Mesenchymal stem cell (in vitro differentiated cells and primary cell): ENCODE data around the gene FIGNL2.

Experiments
- DNase-seq: peaks from one replicate; pipeline ENCODE4 v3.0.0-alpha.2; 2013
- H2AFZ ChIP-seq: one replicate; pipeline ENCODE4 v1.6.1; 2013; ENCODE audit warnings: low read depth, mild to moderate bottlenecking, control low read depth, inconsistent platforms, low read length, moderate library complexity
- H2AK5ac ChIP-seq: 2 replicates; pipeline ENCODE4 v1.6.1; 2013; ENCODE audit warnings: low read length, moderate library complexity, mild to moderate bottlenecking, inconsistent platforms; ENCODE audit not compliant: severe bottlenecking
- H2BK120ac ChIP-seq: one replicate; pipeline ENCODE4 v1.6.1; 2013; ENCODE audit warnings: low read depth, mild to moderate bottlenecking, inconsistent platforms, low read length, moderate library complexity
- H2BK12ac ChIP-seq, 2 experiments: one replicate each; pipeline ENCODE4 v1.6.1; 2013; ENCODE audit warnings: inconsistent platforms in 2 of 2, low read length in 2 of 2, mild to moderate bottlenecking in 2 of 2, moderate library complexity in 2 of 2, control low read depth in 1 of 2
- H2BK15ac ChIP-seq: one replicate; pipeline ENCODE4 v1.6.1; 2013; ENCODE audit warnings: mild to moderate bottlenecking, low read depth, inconsistent platforms; ENCODE audit not compliant: poor library complexity, severe bottlenecking
- H2BK5ac ChIP-seq: 2 replicates; pipeline ENCODE4 v1.6.1; 2013; ENCODE audit warnings: low read depth, mild to moderate bottlenecking, low read length, control low read depth, inconsistent platforms; ENCODE audit not compliant: poor library complexity, severe bottlenecking
- H3K14ac ChIP-seq, 2 experiments: one replicate each; pipeline ENCODE4 v1.6.1; 2013; ENCODE audit warnings: inconsistent platforms in 2 of 2, low read length in 2 of 2, control low read depth in 1 of 2, mild to moderate bottlenecking in 1 of 2, moderate library complexity in 1 of 2
- H3K18ac ChIP-seq, 2 experiments: one replicate each; pipeline ENCODE4 v1.6.1; 2013; ENCODE audit warnings: inconsistent platforms in 2 of 2, low read length in 2 of 2, control low read depth in 1 of 2, low read depth in 1 of 2, mild to moderate bottlenecking in 1 of 2
- H3K23ac ChIP-seq, 2 experiments: one replicate each; pipeline ENCODE4 v1.6.1; 2013; ENCODE audit warnings: inconsistent platforms in 2 of 2, low read length in 2 of 2, mild to moderate bottlenecking in 2 of 2, moderate library complexity in 2 of 2, control low read depth in 1 of 2
- H3K27ac ChIP-seq: 2 replicates; pipeline ENCODE4 v1.5.1; 2013; ENCODE audit warnings: mild to moderate bottlenecking, moderate library complexity, low read length, control low read depth, inconsistent platforms; ENCODE audit not compliant: poor library complexity, severe bottlenecking
- H3K27me3 ChIP-seq, 2 experiments: 2 replicates each; pipeline versions ENCODE4 v1.6.1 to v1.7.0; 2013; ENCODE audit warnings: low read length in 2 of 2, mild to moderate bottlenecking in 2 of 2, moderate library complexity in 2 of 2, control low read depth in 1 of 2, inconsistent platforms in 1 of 2; ENCODE audit not compliant: control insufficient read depth in 1 of 2, insufficient read depth in 1 of 2
- H3K36me3 ChIP-seq, 2 experiments: 2 replicates each; pipeline versions ENCODE4 v1.6.1 to v1.7.0; 2013; ENCODE audit warnings: low read length in 2 of 2, control low read depth in 1 of 2, inconsistent platforms in 1 of 2, low read depth in 1 of 2, mild to moderate bottlenecking in 1 of 2; ENCODE audit not compliant: insufficient read depth in 2 of 2, control insufficient read depth in 1 of 2
- H3K4ac ChIP-seq, 2 experiments: one replicate each; pipeline ENCODE4 v1.6.1; 2013; ENCODE audit warnings: inconsistent platforms in 2 of 2, low read length in 2 of 2, mild to moderate bottlenecking in 2 of 2, moderate library complexity in 2 of 2, control low read depth in 1 of 2, low read depth in 1 of 2
- H3K4me1 ChIP-seq: 2 replicates; pipeline ENCODE4 v1.6.1; 2013; ENCODE audit warnings: low read depth, low read length, control low read depth; ENCODE audit not compliant: control insufficient read depth, insufficient read depth
- H3K4me2 ChIP-seq: 2 replicates; pipeline ENCODE4 v1.6.1; 2013; ENCODE audit warnings: low read length, mild to moderate bottlenecking, inconsistent platforms; ENCODE audit not compliant: poor library complexity, severe bottlenecking
- H3K4me3 ChIP-seq, 2 experiments: 2 replicates each; pipeline versions ENCODE4 v1.5.1 to v1.7.0; 2013; ENCODE audit warnings: low read length in 2 of 2, mild to moderate bottlenecking in 2 of 2, control low read depth in 1 of 2, low read depth in 1 of 2; ENCODE audit not compliant: insufficient read depth in 1 of 2
- H3K79me1 ChIP-seq: replicated peaks from 2 replicates; pipeline ENCODE4 v1.6.1; 2013; ENCODE audit warnings: mild to moderate bottlenecking, control low read depth, low read length, inconsistent platforms; ENCODE audit not compliant: poor library complexity, severe bottlenecking
- H3K9ac ChIP-seq: 2 replicates; pipeline ENCODE4 v1.7.0; 2013; ENCODE audit warnings: mild to moderate bottlenecking, low read length, moderate library complexity
- H3K9me3 ChIP-seq: 2 replicates; pipeline ENCODE4 v1.7.0; 2013; ENCODE audit warnings: mild to moderate bottlenecking, low read length; ENCODE audit not compliant: control insufficient read depth
- H4K8ac ChIP-seq: one replicate; pipeline ENCODE4 v1.6.1; 2013; ENCODE audit warnings: inconsistent platforms, mild to moderate bottlenecking, low read length, moderate library complexity
- H4K91ac ChIP-seq: one replicate; pipeline ENCODE4 v1.6.1; 2013; ENCODE audit warnings: mild to moderate bottlenecking, low read length, inconsistent platforms
- WGBS: methylation state at CpG from one replicate; pipeline ENCODE4 v1.1.7; 2013; ENCODE audit warnings: mixed read lengths; 5-methylcytosine and 5-hydroxymethylcytosine counted together

The FIGNL2 gene

DNA sequence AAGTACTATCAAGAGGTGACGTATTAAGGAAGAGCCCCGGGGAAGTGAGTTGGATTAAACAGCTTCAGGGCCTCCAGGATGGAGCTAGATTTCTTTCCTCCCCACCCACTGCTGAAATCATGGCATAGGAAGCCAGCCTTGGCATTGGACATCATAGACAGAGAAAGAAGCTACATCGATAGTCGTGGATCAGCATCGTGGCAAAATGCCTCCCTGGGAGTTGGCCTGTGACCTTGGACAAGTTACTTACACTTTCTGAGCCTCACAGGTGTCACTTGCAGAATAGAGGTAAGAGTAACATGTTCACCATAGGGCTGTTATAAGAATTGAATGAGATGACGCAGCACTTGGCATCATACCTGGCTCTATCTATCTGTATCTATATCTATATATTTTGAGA lies 45.3 kb upstream of the FIGNL2 start:
- H3K27ac ChIP-seq = no peak overlapping the region
- H4K8ac ChIP-seq = no peak overlapping the region
- H3K9ac ChIP-seq = peak overlapping the region; percentile 16
- H3K4me1 ChIP-seq = peaks cover 7% of the 10 kb centered on the region
- no peaks in the 10 kb centered on the region for H3K27me3 ChIP-seq
- H2BK15ac ChIP-seq = no peak overlapping the region
- no peak overlapping the region for H2BK5ac ChIP-seq
- no peaks in the 10 kb centered on the region for H3K79me1 ChIP-seq
- H4K91ac ChIP-seq = no peak overlapping the region
- H2BK120ac ChIP-seq = no peak overlapping the region
- peak overlapping the region in 1 of 2 experiments; percentile 12 for H2BK12ac ChIP-seq
- H3K36me3 ChIP-seq = no peaks in the 10 kb centered on the region
- no peak overlapping the region for H2AFZ ChIP-seq
- H2AK5ac ChIP-seq = no peak overlapping the region
- no peak overlapping the region for H3K23ac ChIP-seq
- peak overlapping the region in 1 of 2 experiments; percentile 30 for H3K18ac ChIP-seq
- H3K9me3 ChIP-seq = no peaks in the 10 kb centered on the region
- no peak for DNase-seq
- no peak overlapping the region for H3K4me2 ChIP-seq
- H3K4ac ChIP-seq = no peak overlapping the region
- no peak overlapping the region for H3K4me3 ChIP-seq
- H3K14ac ChIP-seq = no peak overlapping the region
- WGBS = 93% methylated on average over 5 of the region's 6 CpGs

DNA sequence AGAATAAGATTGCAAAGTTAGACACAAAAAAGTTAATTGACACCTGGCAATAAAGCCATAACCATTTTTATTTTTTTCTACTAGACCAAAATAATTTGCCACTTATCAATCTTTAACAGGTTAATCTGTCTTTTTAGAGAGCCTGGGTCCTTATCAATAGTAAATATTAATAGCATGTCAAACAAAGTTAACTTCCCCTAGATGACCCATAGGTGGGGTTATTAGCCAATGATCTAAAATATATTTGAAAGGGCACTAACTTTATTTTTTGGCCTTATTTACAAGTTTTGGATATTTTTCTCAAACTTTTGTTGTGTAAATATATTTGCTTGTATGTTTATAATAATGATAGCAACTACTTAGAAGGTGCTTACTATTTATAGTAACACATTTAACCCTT lies 43.3 kb upstream of the FIGNL2 start:
- no peaks in the 10 kb centered on the region for H3K9me3 ChIP-seq
- no peak overlapping the region for H3K4me2 ChIP-seq
- H2AFZ ChIP-seq = no peak overlapping the region
- H2BK5ac ChIP-seq = no peak overlapping the region
- H2BK120ac ChIP-seq = no peak overlapping the region
- no peaks in the 10 kb centered on the region for H3K27me3 ChIP-seq
- H3K4me1 ChIP-seq = peaks cover 3% of the 10 kb centered on the region
- H3K27ac ChIP-seq = no peak overlapping the region
- H2AK5ac ChIP-seq = no peak overlapping the region
- DNase-seq = peak; percentile 47
- H2BK15ac ChIP-seq = no peak overlapping the region
- H3K4ac ChIP-seq = no peak overlapping the region
- no peak overlapping the region for H4K8ac ChIP-seq
- no peak overlapping the region for H2BK12ac ChIP-seq
- no peaks in the 10 kb centered on the region for H3K79me1 ChIP-seq
- no peak overlapping the region for H4K91ac ChIP-seq
- no peak overlapping the region for H3K14ac ChIP-seq
- no peak overlapping the region for H3K18ac ChIP-seq
- H3K9ac ChIP-seq = peak overlapping the region; percentile 65
- no peaks in the 10 kb centered on the region for H3K36me3 ChIP-seq
- H3K4me3 ChIP-seq = no peak overlapping the region
- no peak overlapping the region for H3K23ac ChIP-seq

DNA sequence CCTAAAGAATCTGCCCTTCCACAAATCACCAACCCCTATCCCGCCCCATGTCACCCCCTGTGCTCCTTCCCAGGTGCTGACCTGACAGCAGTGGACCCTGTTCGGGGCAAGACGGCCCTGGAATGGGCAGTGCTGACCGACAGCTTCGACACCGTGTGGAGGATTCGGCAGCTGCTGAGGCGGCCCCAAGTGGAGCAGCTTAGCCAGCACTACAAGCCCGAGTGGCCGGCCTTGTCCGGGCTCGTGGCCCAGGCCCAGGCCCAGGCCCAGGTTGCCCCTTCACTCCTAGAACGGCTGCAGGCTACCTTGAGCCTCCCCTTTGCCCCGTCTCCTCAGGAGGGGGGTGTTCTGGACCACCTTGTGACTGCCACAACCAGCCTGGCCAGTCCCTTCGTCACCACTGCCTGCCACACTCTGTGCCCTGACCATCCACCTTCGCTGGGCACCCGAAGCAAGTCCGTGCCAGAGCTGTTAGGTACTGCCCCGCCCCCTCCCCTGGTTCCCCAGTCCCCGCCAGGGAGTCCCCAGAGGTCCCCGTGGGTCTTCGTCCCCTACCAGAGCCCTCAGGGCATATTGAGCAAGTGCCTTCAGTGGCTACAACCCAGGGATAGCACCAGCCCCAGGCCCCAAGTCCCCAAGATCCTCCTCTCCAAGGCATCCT lies 42.1 kb upstream of the FIGNL2 start:
- no peak overlapping the region for H4K8ac ChIP-seq
- H3K27me3 ChIP-seq = no peaks in the 10 kb centered on the region
- no peak overlapping the region for H3K4me3 ChIP-seq
- no peaks in the 10 kb centered on the region for H3K79me1 ChIP-seq
- no peak overlapping the region for H3K4ac ChIP-seq
- H3K27ac ChIP-seq = no peak overlapping the region
- no peak overlapping the region for H2BK120ac ChIP-seq
- 87% methylated on average over 22 of the region's 22 CpGs for WGBS
- peak overlapping the region; percentile 77 for H4K91ac ChIP-seq
- no peak for DNase-seq
- H3K14ac ChIP-seq = no peak overlapping the region
- H2AFZ ChIP-seq = no peak overlapping the region
- no peak overlapping the region for H3K4me2 ChIP-seq
- no peak overlapping the region for H2BK5ac ChIP-seq
- no peaks in the 10 kb centered on the region for H3K36me3 ChIP-seq
- H3K9me3 ChIP-seq = no peaks in the 10 kb centered on the region
- peak overlapping the region; percentile 71 for H2BK15ac ChIP-seq
- H2BK12ac ChIP-seq = peak overlapping the region in 1 of 2 experiments; percentile 27
- H3K23ac ChIP-seq = no peak overlapping the region
- H3K4me1 ChIP-seq = peaks cover 7% of the 10 kb centered on the region
- peak overlapping the region; percentile 82 for H3K9ac ChIP-seq
- H3K18ac ChIP-seq = no peak overlapping the region
- no peak overlapping the region for H2AK5ac ChIP-seq

DNA sequence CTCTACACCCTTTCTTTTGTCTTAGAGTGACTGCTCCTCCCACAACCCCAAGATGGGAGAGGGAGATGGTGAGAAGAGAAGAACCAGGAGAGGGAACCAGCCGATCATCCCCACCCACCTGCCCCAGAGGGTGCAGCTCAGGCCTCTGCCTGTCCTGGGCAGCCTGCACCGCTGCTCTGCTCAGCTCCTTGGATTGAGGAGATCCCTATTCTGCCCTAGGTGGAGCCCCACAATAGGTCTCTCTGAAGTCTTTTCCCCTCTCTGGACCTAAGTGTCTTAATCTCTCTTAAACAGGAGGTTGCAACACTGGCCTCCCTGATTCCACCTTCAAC lies 41.6 kb upstream of the FIGNL2 start:
- Histone ChIP-seq H3K9me3 (no peaks in the 10 kb centered on the region), H3K14ac (no peak overlapping the region), H3K18ac (no peak overlapping the region), H3K4me3 (peak overlapping the region in 1 of 2 experiments; percentile 77), H2AK5ac (no peak overlapping the region), H4K8ac (no peak overlapping the region), H2BK5ac (no peak overlapping the region), H3K4me2 (no peak overlapping the region), H3K36me3 (no peaks in the 10 kb centered on the region), H3K79me1 (no peaks in the 10 kb centered on the region), H3K23ac (no peak overlapping the region), H2BK120ac (no peak overlapping the region), H3K4ac (no peak overlapping the region), H2BK12ac (peak overlapping the region in 1 of 2 experiments; percentile 66), H3K4me1 (peaks cover 7% of the 10 kb centered on the region), H2AFZ (no peak overlapping the region), H4K91ac (peak overlapping the region; percentile 11), H3K27me3 (no peaks in the 10 kb centered on the region), H3K27ac (no peak overlapping the region), H3K9ac (peak overlapping the region; percentile 82), H2BK15ac (no peak overlapping the region)
- no peak for DNase-seq
- WGBS = 85% methylated on average over 2 of the region's 2 CpGs
